Lower leg skin (tissue), 3 donors: ENCODE data around the gene CD180.

Experiments used
- POLR2A ChIP-seq, 2 donors: fragments of 450-650 bp; IDR thresholded peaks; one replicate each; pipeline ENCODE4 v1.6.1; 2016 to 2017; ENCODE audit warnings: antibody characterized with exemption in 2 of 2, mild to moderate bottlenecking in 1 of 2, moderate library complexity in 1 of 2
- TF ChIP-seq, protein P1 (sequence below), 3 donors: fragments of 450-650 bp; IDR thresholded peaks; one replicate each; pipeline ENCODE4 v1.5.1; 2016; ENCODE audit warnings: antibody characterized with exemption in 3 of 3, mild to moderate bottlenecking in 3 of 3, moderate library complexity in 2 of 3

DNA sequence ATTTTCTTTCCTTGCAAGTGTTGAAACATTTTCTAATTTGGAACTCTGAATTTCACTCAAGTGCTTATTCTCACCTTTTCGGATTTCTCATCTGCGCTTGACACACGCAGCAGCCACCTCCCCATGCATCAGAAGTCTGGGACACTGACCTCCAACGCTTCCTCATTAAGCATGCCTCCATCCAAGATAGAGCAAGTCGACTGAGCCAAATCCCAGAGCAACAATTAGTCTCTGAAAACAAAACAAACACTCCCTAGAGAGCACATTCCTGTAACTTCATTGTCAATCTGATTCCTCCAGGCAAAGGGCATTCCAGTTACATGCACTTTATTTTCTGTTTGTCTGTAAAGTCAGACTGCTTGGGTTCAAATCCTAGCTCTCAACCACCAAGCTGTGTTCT is 5.7 kb downstream of the CD180 start:
- TF ChIP-seq, protein P1, sequence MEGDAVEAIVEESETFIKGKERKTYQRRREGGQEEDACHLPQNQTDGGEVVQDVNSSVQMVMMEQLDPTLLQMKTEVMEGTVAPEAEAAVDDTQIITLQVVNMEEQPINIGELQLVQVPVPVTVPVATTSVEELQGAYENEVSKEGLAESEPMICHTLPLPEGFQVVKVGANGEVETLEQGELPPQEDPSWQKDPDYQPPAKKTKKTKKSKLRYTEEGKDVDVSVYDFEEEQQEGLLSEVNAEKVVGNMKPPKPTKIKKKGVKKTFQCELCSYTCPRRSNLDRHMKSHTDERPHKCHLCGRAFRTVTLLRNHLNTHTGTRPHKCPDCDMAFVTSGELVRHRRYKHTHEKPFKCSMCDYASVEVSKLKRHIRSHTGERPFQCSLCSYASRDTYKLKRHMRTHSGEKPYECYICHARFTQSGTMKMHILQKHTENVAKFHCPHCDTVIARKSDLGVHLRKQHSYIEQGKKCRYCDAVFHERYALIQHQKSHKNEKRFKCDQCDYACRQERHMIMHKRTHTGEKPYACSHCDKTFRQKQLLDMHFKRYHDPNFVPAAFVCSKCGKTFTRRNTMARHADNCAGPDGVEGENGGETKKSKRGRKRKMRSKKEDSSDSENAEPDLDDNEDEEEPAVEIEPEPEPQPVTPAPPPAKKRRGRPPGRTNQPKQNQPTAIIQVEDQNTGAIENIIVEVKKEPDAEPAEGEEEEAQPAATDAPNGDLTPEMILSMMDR (IDR thresholded peaks at IDR 0.05), result no peak
- TF ChIP-seq POLR2A (IDR thresholded peaks at IDR 0.05), result no peak
